Mononuclear cell (primary cell): ENCODE measurements around the gene HMGN4. TPM values are rescaled to one million over a fixed set of nuclear protein-coding genes. Genes with fewer than 3 reads are reported as not detected.

Experiments
- total RNA-seq: library from RNA; depleted of rRNA; stranded (reverse); fragments of >200 nt; gene quantifications from one replicate; pipeline ENCODE4 v1.2.3, GENCODE V29; 2012

Gene HMGN4
- total RNA-seq, 1 donor, result 40.4 TPM

Other genes starting within 250 kb of the HMGN4 start
- gene BTN3A2, start 173.2 kb upstream of the HMGN4 start, total RNA-seq, result 32.0 TPM
- gene BTN2A2, start 155.3 kb upstream of the HMGN4 start, total RNA-seq, result 29.2 TPM
- 51.2 TPM for gene BTN3A1, start 136.1 kb upstream of the HMGN4 start, total RNA-seq
- gene BTN3A3, start 97.9 kb upstream of the HMGN4 start, total RNA-seq, result 19.4 TPM
- gene BTN2A1, start 80.4 kb upstream of the HMGN4 start, total RNA-seq, result 11.1 TPM
- gene BTN1A1, start 38.1 kb upstream of the HMGN4 start, total RNA-seq, result not detected
- gene ABT1, start 58.6 kb downstream of the HMGN4 start, total RNA-seq, result 36.9 TPM
- 1.2 TPM for gene ZNF322, start 121.4 kb downstream of the HMGN4 start, total RNA-seq